Measurements from ENCODE around the gene PLAC9.

- TF ChIP-seq POLR2AphosphoS5 (IDR thresholded peaks at IDR 0.05; ENCODE audit: low read depth, low read length), result no peak
- no peak for TF ChIP-seq POLR2A (IDR thresholded peaks at IDR 0.05; ENCODE audit: low read depth, low read length)
- no peak for TF ChIP-seq TAF1 (IDR thresholded peaks at IDR 0.05; ENCODE audit: borderline replicate concordance, low read depth, low read length)
Observed at GRCh38 chr10:80154626-80154977, 22.1 kb downstream of the PLAC9 start.
